HG03571 (cell line): ENCODE data around the gene TECPR2.
"Not testable (repeated sequence)": the region's sequence is repeated elsewhere in the genome, so short reads cannot be mapped to it uniquely, and the experiment has no call there.

Source experiments
- ATAC-seq: cut with Tn5 transposase; IDR thresholded peaks from one replicate; pipeline ENCODE4 v1.9.1; 2021; ENCODE audit not compliant: unreplicated experiment

The TECPR2 gene

GRCh38 chr14:102545461-102546265 lies 182.9 kb downstream of the TECPR2 start:
- no peak for ATAC-seq

- ATAC-seq: no peak
These were observed 186.0 kb downstream of the TECPR2 start for GRCh38 chr14:102548616-102549240.

GRCh38 chr14:102550927-102551401 lies 188.2 kb downstream of the TECPR2 start:
- not testable (repeated sequence) for ATAC-seq
